ENCODE data around the gene NR1H4. TPM values are rescaled to one million over a fixed set of nuclear protein-coding genes. Genes with fewer than 3 reads are reported as not detected.

NR1H4 gene
- total RNA-seq, 4 donors from 2014 or later = 0.13 TPM; not detected in 3

DNA sequence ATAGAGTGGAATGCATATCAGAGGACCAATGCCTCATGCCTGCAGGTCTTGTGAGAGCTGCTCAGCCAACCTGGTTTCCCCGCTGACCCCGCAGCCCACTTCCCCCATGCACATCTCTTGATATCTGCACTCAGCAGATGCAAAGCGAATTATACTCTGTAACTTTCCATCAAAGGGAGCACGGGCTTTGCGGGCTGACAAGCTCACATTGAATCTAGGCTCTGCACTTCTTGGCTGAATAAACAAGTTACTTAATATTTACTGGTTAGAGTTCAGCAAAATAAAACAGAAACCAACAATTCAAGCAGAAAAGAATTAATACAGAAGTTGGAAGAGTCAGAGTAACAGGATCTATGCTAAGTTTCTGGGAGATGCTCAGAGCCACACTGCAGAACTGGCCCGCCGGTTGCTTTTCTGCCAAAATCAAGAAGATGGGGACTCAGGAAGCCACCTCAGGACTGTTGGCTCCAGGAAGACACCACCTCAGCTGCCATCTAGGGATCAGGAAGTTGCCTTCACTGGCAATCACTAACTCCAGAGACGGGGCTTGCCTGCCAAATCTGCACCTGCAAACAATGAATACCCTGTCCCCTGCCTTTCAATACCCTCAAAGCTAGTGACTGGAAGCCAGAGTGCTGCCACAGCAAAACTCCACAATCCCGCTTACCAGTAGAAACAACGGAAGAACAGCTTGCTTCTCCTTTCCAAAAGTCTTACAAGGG, 46.5 kb downstream of the NR1H4 start:
- TF ChIP-seq POLR2A (IDR thresholded peaks at IDR 0.05; ENCODE audit: low read depth) (no peak), POLR2AphosphoS5 (IDR thresholded peaks at IDR 0.05) (no peak), EP300 (IDR thresholded peaks at IDR 0.05) (no peak)
- TF ChIP-seq, protein P1, sequence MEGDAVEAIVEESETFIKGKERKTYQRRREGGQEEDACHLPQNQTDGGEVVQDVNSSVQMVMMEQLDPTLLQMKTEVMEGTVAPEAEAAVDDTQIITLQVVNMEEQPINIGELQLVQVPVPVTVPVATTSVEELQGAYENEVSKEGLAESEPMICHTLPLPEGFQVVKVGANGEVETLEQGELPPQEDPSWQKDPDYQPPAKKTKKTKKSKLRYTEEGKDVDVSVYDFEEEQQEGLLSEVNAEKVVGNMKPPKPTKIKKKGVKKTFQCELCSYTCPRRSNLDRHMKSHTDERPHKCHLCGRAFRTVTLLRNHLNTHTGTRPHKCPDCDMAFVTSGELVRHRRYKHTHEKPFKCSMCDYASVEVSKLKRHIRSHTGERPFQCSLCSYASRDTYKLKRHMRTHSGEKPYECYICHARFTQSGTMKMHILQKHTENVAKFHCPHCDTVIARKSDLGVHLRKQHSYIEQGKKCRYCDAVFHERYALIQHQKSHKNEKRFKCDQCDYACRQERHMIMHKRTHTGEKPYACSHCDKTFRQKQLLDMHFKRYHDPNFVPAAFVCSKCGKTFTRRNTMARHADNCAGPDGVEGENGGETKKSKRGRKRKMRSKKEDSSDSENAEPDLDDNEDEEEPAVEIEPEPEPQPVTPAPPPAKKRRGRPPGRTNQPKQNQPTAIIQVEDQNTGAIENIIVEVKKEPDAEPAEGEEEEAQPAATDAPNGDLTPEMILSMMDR (IDR thresholded peaks at IDR 0.05) = no peak
- WGBS = 92% methylated on average over 10 of the region's 10 CpGs
- H3K4me1 ChIP-seq = no peaks in the 10 kb centered on the region
- no peak overlapping the region for H3K27ac ChIP-seq (replicated peaks in 1 of 4)
- H3K9me3 ChIP-seq = no peaks in the 10 kb centered on the region
- intact Hi-C loops (cut with DNase I) = no loop called here
- no peak for DNase-seq (ENCODE audit: extremely low spot score)
- H3K36me3 ChIP-seq = no peaks in the 10 kb centered on the region
- no peak overlapping the region for H3K4me3 ChIP-seq
- no peaks in the 10 kb centered on the region for H3K27me3 ChIP-seq

DNA sequence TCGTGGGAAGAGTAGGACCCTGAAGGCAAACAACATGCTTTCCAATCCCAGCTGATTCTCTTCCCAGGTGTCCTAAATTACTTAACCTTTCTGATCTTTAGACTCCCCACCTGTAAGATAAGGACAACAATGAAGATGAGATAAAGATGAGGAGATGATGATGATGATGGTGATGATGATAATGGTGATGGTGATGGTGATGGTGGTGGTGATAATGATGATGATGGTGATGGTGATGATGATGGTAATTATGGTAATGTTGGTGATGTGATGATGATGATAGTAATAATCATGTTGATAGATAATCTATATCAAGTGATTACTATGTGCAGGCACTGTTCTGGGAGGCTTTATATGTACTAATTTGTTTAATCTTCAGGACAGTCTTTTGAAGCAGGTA, 48.3 kb downstream of the NR1H4 start:
- H3K27ac ChIP-seq (replicated peaks in 1 of 4) = no peak overlapping the region
- intact Hi-C loops (cut with DNase I) = no loop called here
- H3K27me3 ChIP-seq = no peaks in the 10 kb centered on the region
- no peaks in the 10 kb centered on the region for H3K9me3 ChIP-seq
- no peaks in the 10 kb centered on the region for H3K4me1 ChIP-seq
- TF ChIP-seq, protein P1 (IDR thresholded peaks at IDR 0.05) = no peak
- TF ChIP-seq EP300 (IDR thresholded peaks at IDR 0.05) (no peak), POLR2AphosphoS5 (IDR thresholded peaks at IDR 0.05) (no peak), POLR2A (IDR thresholded peaks at IDR 0.05; ENCODE audit: low read depth) (no peak)
- no peaks in the 10 kb centered on the region for H3K36me3 ChIP-seq
- 62% methylated on average over 1 of the region's 1 CpG for WGBS
- DNase-seq (ENCODE audit: extremely low spot score) = no peak
- H3K4me3 ChIP-seq = no peak overlapping the region

DNA sequence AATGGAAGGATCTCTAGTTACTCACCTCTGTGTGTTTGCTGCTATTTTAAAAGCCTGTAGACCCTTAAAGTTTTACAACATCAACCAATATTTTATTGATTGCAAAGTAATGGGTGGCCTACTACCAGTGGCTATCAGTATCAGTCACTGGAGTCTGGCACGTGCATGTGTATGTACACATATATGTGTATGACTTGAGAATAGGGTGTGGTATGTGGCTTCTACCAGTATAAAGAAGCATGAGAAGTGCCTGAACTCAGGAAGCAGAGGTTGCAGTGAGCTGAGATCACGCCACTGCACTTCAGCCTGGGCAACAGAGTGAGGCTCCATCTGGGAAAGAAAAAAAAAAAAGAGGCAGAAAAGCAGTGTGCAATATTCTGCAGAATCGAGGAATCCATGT, 54.4 kb downstream of the NR1H4 start:
- no peaks in the 10 kb centered on the region for H3K4me1 ChIP-seq
- 69% methylated on average over 3 of the region's 3 CpGs for WGBS
- TF ChIP-seq POLR2A (IDR thresholded peaks at IDR 0.05; ENCODE audit: low read depth) (no peak), POLR2AphosphoS5 (IDR thresholded peaks at IDR 0.05) (no peak)
- TF ChIP-seq, protein P1 (IDR thresholded peaks at IDR 0.05) = no peak
- H3K27ac ChIP-seq (replicated peaks in 1 of 4) = no peak overlapping the region
- H3K36me3 ChIP-seq = no peaks in the 10 kb centered on the region
- no peak for DNase-seq (ENCODE audit: extremely low spot score)
- H3K4me3 ChIP-seq = no peak overlapping the region
- intact Hi-C loops (cut with DNase I) = no loop called here
- H3K9me3 ChIP-seq = no peaks in the 10 kb centered on the region
- peaks cover 0 to 7% (median 0%) of the 10 kb centered on the region in 4 donors for H3K27me3 ChIP-seq

DNA sequence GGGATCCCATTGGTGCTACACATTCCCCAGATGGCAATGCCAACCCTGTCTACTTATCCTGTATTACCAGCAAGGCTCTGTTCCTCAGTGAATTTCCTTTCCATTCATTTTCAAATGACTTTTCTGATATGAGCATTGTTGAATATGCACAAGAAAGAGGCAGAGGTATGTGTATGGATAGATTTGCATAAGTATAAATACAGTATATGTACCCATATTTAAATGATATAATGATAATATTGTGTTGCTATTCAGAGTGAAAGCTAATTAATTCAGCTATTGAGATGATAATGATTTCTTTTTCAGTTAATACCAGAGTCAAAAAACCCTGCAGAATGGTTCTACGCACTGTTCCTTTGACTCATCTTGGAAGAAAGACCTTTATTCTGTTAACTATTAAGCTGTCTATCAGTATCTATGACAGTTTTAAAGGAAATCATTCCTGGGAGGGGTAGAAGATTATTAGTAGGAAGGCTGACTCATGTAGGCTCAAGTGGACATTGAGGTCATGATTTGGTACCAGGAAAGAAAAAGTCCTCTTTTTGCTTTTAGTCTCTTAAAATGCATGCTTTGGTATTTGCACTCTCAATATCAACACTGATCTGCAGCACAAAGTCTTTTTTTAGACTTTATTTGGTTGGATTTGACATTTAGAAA, 54.9 kb downstream of the NR1H4 start:
- no peak for DNase-seq (ENCODE audit: extremely low spot score)
- Histone ChIP-seq H3K36me3 (no peaks in the 10 kb centered on the region), H3K27ac (replicated peaks in 1 of 4) (no peak overlapping the region), H3K4me3 (no peak overlapping the region), H3K9me3 (no peaks in the 10 kb centered on the region), H3K27me3 (peaks cover 0 to 7% (median 0%) of the 10 kb centered on the region in 4 donors), H3K4me1 (no peaks in the 10 kb centered on the region)
- TF ChIP-seq POLR2AphosphoS5 (IDR thresholded peaks at IDR 0.05) (no peak), EP300 (IDR thresholded peaks at IDR 0.05) (no peak), POLR2A (IDR thresholded peaks at IDR 0.05; ENCODE audit: low read depth) (no peak)
- TF ChIP-seq, protein P1 (IDR thresholded peaks at IDR 0.05) = no peak
- intact Hi-C loops (cut with DNase I) = no loop called here
- 91% methylated on average over 1 of the region's 1 CpG for WGBS
